NCI-H82 treated with DMSO at 0.1 percent for 48 hours (cell line): Measurements from ENCODE around the gene LUZP1.

Experiments
- DNase-seq: peaks from one replicate; lab custom pipeline; 2025; ENCODE audit not compliant: unreplicated experiment; lab: John Stamatoyannopoulos, UW

Gene LUZP1

DNA sequence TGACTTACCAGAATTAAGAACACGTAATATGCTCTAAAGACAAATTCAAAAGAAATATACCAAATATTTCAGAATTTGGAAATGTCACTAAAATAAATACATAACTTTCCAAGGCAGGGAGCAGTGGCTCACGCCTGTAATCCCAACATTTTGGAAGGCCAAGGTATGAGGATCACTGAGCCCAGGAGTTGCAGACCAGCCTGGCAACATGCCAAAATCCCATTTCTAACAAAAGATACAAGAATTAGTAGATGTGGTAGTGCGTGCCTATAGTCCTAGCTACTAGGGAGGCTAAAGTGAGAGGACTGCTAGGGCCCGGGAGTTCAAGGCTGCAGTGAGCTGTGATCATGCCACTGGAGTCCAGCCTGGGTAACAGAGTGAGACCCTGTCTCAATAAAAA is 11.7 kb downstream of the LUZP1 start:
- no peak for DNase-seq

DNA sequence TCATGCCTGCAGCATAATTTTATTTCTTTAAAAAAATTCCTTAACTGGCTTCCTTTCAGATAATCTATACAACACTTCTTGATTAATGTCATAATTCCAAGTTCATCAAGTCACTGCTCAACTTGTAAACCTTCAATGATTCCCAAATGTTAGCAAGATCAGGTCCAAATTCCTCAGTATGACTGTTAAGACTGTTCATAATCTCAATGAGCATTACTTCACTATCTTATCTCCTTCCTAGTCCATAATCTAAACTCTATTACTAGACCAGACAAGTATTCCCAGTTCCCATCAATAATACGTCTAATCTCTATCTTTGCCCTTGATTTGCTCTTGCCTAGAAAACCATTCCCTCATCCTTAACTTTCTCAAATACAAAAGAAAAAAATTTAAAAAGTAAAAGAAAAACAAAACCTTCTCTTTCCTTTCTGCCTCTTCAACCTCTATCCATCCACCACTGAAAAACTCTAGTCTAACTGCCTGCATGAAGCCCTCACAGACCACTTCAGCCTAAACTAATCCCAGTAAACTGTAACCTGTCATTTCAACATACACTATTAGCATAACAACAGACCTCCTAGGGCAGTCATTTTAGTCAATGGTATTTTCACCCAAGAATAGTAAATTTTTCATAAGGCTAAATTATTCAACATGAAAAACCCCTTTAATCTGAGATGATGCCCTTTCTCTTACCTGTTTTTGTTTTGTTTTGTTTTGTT is 15.5 kb downstream of the LUZP1 start:
- DNase-seq: no peak

DNA sequence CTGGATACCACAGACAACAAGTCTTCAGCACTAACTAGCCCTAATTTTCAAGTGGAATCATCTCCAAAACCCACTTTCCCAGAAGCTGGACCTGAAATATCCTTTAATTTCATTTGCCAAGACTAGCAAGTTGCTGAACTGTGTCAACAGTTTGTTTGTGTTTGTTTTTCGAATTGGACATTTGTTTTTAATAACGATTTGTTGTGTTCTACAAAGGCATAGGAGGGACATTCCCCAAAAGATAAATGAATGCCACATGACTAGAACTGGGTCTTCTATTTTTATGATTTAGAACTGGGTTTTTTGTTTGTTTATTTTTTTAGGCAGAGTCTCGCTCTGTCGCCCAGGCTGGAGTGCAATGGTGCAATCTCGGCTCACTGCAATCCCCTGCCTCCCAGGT is 17.9 kb downstream of the LUZP1 start:
- no peak for DNase-seq

DNA sequence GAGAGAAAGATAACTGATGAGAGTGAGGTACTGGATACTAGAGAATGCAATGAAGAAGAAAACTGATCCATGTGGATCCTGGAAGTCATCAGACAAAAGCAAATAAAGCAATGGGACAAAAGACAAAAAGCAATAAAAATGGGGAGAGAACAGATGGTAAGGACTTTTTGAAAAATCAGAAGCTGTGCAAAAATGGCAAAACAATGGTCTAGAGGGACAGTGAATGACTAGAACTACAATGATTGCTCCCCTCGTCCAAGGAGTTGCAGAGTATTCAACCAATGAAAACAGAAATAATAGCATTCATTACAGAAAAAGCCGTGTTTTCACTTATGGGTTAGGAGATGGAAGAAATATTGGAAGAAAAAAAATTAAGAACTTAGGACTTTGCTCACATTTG is 18.5 kb downstream of the LUZP1 start:
- no peak for DNase-seq

DNA sequence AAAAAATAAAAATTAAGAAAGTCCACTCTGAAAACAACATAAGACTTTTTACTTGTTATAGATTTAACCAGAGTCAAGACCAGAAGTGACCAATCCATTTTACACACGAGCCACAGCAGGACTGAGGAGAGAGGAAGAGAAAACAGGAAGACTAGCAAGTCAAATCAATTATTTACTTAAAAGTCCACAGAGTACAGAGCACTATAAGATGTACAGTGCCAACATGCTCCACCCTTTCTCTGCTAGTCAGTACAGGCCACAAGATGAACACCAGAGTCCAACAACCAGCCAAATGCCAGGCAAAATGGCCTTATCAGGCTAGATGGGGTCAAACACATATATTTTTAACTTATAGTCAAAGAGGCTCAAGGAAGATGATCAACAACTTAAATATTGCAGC is 19.5 kb downstream of the LUZP1 start:
- no peak for DNase-seq

DNA sequence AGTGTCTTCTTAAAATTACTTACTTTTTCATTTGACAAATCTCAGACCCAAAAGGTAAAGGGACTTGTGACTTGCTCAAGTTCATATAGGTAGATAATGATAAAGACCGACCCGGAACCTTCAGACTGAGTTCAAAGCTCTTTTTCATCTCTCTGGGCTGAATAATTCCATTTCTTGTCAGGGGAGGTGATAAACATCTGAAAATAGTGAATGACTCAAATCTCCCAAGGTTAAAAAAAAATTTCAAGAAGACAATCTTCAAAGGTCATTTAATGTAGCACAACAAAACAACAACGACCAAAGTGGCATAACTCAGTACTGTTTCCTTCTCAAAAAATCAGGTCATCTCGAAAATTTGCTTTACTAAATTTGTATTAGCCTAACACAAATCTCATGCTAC is 20.6 kb downstream of the LUZP1 start:
- DNase-seq: no peak

DNA sequence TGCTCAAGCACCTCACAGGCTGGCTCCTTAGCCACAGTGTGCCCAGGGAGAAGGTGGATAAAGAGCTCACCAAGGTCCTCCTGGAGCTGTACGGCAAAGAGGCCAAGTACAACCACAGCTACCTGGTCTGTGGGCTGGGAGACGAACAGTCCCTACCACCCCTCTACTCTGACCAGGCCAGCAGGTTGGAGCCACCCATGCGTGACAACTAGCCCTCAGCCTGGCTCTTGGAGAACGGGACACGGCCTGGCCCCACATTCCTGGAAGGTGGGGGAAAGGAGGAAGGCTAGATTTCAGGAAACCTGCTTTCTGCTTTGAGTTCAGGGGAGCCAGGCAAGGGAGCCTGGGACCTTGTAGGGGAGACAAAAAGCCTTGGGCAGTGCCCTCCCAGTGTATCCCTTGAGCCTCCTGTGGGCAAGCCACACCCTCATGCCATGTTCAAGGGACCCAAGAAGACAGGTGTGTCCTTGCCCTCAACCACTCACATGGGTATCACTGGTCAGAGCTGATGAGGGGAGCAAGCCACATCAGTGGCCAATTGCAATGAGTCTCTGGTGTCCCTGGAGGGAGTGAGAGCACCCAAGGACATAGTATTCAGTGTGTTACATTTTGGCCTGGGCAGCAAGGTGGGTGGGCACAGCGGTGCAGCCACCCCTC is 27.6 kb downstream of the LUZP1 start:
- DNase-seq: no peak

DNA sequence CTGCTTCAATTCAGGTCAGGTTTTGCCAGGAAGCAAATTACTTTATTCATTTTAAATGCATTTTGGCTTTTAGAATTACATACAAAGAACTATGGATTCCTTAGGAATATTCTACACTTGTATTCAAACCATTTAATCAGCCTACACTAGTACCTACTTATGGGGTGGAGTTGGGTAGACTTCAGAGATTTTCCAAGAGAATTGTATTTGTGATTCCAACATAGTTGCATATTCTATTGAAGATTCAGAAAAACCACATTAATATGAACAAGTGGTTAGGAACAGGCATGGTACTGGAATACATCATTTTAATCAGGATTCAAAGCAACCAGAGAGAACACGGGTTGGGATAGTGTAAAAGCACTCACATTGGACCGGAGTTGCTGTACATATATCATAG is 33.4 kb downstream of the LUZP1 start:
- no peak for DNase-seq

DNA sequence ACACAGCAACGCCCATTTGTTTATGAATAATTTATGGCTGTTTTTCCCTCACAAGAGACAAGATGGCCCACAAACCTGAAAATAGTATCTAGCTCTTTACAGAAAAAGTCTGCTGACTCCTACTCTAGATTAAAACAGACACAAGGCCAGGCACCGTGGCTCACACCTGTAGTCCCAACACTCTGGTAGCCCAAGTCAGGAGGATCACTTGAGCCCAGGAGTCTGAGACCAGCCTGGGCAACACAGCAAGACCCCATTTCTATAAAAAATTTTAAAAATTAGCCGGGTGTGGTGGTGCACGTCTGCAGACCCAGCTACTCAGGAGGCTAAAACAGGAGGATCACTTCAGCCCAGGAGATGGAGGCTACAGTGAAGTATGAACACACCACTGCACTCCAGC is 34.6 kb downstream of the LUZP1 start:
- no peak for DNase-seq

DNA sequence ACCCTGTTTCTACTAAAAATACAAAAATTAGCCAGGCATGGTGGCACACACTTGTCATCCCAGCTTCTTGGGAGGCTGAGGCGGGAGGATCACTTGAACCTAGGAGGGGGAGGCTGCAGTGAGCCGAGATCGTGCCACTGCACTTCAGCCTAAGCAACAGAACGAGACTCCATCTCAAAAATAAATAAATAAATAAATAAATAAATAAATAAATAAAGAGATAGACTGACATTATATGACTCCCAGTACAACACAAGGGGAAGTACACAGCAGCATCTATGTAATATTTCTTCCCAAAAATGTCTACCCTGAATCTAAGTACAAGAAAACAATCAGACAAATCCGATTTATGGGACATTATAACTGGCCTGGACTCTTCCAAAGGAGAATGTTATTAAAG is 35.1 kb downstream of the LUZP1 start:
- DNase-seq: no peak

DNA sequence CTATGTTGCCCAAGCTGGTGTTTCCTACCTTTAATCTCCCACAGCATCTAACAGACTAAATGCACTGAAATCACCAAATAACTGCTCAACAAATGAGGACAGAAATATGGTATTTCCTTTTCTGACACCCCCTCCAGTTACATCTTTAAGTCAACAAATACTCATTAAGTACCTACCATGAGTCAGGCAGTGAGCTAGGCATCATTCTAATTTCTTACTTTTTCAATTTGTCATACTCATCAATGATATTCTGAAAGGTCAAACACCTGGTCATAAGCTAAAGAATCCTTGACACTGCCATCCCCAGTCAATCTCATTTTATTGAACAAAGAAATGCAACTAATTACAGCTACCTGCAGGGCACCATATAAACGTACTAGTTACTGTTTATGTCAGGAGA is 36.6 kb downstream of the LUZP1 start:
- DNase-seq: no peak

DNA sequence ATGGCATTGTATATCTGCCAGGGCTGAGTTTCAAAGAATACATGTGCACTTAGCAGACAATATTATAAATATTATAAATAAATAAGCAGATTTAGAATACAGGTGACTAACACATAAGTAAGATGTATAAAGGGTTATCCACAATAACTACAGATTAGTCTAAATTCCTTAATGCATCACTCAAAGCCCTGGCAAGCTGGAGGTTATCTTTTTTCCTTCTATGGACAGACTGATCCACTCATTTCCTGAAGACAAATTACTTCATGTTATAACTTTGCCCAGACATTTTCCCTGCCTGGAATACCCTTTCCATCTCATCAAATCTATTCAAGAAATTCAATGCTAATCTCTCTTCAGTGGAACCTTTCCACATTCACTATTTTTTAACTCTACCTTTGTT is 38.8 kb downstream of the LUZP1 start:
- DNase-seq: no peak

DNA sequence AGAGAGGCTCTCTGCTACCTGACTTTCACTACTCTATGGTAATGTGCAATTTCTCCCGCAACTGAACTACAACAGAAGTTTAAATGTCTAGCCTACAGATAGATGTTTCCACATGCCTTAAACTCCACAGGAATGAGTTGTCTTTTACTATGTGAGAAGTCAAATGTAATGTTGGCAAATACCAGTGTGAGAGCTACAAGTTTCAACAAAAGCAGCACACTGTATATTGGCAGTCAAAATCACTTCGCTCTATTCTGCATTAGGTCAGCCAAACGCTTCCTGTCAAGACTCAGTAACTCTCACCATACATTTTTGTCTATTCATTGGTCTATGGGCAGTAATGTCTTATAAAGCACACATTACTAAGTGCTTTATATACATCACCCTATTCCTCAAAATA is 41.9 kb downstream of the LUZP1 start:
- no peak for DNase-seq

DNA sequence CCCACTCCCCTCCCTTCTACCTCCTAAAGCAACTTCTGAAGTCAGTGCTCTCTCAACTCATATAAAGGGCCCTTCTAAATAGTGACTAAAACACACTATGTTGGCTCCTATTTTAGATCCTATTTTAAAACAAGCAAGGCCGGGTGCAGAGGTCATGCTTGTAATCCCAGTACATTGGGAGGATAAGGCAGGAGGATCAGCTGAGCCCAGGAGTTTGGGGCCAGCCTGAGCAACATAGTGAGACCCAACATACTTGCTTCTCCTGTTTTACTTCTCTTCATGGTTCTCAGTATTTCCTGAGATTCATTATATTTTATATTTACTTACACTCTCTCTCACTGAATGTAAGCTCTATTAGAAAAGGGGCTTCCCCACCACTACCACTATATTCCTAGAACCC is 42.5 kb downstream of the LUZP1 start:
- DNase-seq: no peak

DNA sequence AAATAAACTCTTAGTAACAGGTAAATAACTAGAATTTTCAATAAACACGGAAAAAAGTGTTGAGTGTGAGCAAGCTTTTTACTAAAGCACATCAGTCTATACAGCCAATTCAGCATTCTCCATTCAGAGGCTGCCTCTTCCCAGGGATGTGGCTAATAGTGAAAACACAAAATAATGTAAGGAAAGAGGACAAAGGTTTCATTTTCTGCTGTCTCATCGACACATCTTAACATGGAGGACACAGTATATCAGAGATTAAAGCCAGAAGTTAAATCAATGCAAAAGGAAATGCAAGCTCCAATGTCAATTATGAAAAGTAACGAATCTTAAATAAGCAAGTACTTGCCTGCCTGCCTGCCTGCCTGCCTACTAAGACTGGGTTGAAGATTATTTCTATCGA is 43.2 kb downstream of the LUZP1 start:
- DNase-seq: no peak

DNA sequence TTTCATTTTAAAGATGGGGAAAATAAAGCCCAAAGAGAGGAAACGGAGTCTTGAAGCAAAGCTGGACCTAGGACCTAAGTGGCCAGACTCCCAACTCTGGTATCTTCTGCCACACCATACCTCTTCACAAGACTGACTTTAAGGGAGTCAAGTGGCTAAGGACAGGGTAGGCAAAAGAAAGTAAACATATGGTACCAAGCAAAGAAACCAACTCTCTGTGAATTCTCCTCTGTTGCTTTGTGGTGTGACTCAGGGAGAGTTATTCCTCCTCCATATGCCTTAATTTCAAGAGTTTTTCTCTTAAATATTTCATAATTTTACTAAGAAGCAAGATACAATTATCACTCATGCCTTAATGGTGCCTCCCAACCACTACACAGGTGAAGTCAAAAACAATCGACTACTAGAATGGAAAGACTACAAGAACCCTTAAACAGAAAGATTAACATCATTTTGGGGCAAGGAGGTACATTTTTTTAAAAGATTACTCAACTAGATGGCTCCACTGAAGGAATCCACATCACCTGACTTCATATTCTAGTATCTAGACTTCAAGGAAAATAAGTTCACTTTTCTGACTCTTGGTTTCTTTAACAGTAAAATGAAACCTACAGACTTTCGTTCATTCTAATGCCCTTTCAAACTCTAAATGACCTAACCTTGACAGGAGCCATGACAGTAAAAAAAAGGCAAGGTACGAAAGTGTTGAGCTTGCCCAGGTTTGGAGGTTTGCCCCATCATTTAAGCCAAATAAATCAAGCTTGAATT is 44.2 kb downstream of the LUZP1 start:
- DNase-seq: no peak

DNA sequence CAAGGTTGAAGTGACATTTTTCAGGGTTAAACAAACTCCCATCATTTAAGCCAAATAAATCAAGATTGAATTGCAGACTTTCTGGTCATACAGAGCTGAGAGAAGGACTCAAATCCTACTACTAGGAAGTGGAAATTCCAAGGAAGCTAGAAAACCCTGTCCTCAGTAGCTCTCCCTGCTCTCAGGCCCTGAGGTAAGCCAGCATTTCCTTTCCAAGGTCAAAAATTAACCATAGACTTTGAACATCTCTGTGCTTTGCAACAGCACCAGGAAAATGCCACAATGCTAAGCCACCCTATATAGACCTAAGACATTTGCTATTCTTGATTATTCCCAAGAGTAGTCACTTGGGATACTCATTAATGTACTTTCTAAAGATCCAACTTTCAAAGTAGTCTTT is 45.1 kb downstream of the LUZP1 start:
- no peak for DNase-seq

DNA sequence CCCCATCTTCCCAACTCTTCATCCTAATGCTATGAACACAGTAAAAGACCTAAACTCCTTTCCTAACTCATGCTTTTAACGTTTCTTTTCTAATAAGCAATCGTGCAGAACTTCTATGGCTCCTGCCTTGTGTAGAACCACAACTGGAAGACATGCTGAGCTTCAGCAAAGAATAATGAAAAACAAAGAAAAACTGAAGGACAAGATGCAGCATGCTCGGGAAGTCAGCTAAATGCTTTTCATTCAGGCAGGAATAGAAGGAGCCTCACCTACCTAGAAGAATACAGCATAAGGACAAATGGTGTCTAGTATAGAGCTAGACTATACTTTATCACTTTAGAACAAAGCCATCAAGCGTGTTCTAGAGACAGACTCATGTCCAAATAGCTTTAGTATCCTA is 45.9 kb downstream of the LUZP1 start:
- DNase-seq: no peak

DNA sequence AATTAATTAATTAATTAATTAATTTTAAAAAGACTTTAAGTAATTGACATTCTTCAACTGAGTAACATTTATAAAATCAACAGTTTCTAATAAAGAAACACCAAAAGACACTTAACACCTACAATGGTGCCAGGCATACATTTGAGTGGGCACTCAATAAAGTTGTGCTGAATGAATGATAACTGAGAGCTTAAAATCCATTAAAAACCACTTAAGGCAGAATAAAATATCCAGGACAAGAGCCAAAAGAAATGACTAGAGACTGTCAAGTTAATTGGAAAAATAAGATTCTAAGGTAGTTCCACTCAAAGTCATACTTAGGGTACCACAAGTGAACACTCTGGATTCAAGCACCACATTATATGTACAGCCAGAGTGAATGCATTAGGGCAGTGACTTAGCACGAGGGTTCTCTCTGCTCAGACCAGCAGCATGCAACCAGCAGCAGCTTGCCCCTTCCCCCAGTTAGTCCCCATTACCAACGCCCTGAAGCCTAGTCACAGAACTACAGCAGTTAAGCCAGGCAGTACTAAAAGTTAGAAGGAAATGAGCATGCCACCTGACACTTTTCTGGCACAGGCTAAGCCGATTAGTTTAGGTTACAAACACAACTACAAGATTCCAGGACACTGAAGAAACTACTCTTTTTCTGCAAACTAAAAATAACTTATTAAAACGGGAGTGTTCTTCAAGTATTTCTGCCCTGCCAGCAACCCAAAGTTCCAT is 46.5 kb downstream of the LUZP1 start:
- peak; percentile 41 for DNase-seq

DNA sequence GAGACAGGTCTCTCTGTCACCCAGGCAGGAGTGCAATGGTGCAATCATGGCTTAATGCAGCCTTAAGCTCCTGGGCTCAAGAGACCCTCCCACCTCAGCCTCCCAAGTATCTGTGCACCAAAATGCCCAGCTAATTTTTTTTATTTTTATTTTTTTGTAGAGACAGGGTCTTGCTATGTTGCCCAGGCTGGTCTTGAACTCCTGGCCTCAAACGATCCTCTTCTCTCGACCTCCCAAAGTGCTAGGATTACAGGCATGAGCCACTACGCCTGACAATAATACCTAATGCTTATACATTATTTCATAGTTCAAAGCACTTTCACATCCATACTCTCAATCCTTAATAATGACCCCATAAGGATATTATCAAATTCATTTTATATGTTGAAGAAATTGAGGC is 48.3 kb downstream of the LUZP1 start:
- no peak for DNase-seq

DNA sequence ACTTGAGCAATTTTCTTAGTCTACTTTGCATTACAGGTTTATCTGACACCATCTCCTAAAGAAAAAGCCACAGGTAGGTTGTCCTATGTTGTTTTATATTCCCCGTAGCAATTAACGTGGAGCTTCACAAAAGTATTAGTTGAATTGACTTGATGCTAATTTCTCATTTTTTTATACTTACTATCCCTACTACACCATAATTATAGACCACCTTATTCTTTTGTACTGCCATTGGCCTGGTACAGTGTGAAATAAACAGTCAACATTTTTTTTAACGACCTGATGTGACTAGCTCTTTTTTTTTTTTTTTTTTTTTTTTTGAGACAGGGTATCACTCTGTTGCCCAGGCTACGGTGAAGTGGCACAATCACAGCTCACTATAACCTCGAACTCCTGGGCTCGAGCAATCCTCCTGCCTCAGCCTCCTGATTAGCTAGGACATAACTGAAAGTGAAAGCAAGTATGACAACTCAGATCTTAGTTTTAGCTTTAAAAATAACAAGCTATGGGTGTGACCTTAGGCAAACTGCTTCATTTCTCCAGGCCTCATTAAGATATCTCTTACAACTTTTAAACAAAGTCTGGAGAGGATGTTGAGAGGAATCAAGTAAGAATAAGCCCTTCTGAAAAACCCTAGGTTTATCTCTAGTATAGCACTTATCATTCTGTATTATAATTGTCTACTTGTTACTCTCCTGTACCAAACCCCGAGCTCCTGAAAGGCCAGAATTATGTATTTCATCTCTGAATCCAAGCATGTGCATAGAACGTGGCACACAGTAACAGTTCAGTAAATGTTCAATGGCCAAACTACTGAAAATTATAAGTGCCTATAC is 49.5 kb downstream of the LUZP1 start:
- no peak for DNase-seq
